ENCODE results near the gene MANBA. TPM values are rescaled to one million over a fixed set of nuclear protein-coding genes. Genes with fewer than 3 reads are reported as not detected.

The MANBA gene
- total and polyA plus RNA-seq, 12 donors, result 8.9 to 47.7 (median 27.7) TPM

DNA sequence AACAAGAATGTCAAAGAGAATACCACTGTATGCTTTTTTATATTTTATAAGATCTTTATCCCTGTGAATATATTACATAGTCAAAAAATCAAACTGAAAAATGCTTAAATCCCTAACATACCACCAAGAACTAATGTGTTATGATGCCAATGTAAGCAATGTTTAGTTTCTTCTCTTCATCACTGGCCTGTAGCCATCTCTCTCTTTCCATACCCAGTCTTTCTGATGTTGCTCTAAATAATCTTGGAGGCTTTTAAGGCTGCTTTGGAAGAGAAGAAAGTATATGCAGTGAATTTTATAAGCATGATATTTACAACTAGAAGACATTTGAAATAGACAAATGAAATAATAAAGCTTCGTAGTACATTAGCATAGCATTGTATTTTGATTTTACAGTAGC lies 176.7 kb downstream of the MANBA start:
- ATAC-seq (no peak), DNase-seq (no peak)
- Histone ChIP-seq H3K4me3 (no peak overlapping the region), H3K27ac (no peak overlapping the region), H3K27me3 (no peaks in the 10 kb centered on the region), H3K4me1 (no peaks in the 10 kb centered on the region), H3K36me3 (peaks cover 0 to 100% (median 71%) of the 10 kb centered on the region in 9 donors), H3K9me3 (no peaks in the 10 kb centered on the region)
- TF ChIP-seq, protein P1, sequence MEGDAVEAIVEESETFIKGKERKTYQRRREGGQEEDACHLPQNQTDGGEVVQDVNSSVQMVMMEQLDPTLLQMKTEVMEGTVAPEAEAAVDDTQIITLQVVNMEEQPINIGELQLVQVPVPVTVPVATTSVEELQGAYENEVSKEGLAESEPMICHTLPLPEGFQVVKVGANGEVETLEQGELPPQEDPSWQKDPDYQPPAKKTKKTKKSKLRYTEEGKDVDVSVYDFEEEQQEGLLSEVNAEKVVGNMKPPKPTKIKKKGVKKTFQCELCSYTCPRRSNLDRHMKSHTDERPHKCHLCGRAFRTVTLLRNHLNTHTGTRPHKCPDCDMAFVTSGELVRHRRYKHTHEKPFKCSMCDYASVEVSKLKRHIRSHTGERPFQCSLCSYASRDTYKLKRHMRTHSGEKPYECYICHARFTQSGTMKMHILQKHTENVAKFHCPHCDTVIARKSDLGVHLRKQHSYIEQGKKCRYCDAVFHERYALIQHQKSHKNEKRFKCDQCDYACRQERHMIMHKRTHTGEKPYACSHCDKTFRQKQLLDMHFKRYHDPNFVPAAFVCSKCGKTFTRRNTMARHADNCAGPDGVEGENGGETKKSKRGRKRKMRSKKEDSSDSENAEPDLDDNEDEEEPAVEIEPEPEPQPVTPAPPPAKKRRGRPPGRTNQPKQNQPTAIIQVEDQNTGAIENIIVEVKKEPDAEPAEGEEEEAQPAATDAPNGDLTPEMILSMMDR (IDR thresholded peaks at IDR 0.05), result no peak
- intact Hi-C loops (cut with DNase I), result loop anchor here in 1 of 10 donors (10.0 kb wide), 1 partner anchor 79 kb away; the partner anchor contains the start of gene NFKB1
- WGBS, 2 donors, result 98 to 100% methylated on average over 1 of the region's 1 CpG

Other genes starting within 250 kb of the MANBA start
- 100 to 1,000 TPM; 210 to 297 (median 250) TPM for gene UBE2D3, start 66.6 kb upstream of the MANBA start, total RNA-seq
- 100 to 1,000 TPM in 1 of 2 donors, 10 to 100 TPM in 1; 99.3 to 227 TPM for gene UBE2D3, start 66.6 kb upstream of the MANBA start, polyA plus RNA-seq
- 10 to 100 TPM; 12.1 to 22.1 (median 16.9) TPM for gene CISD2, start 108.0 kb upstream of the MANBA start, total RNA-seq
- gene CISD2, start 108.0 kb upstream of the MANBA start, polyA plus RNA-seq, result 10 to 100 TPM; 11.0 to 31.0 TPM

All from heart right ventricle (tissue), 16 donors.